ENCODE measurements around the gene EIF3B. TPM values are rescaled to one million over a fixed set of nuclear protein-coding genes. Genes with fewer than 3 reads are reported as not detected.

EIF3B gene
- total RNA-seq = 123 and 139 TPM in 2 replicates

DNA sequence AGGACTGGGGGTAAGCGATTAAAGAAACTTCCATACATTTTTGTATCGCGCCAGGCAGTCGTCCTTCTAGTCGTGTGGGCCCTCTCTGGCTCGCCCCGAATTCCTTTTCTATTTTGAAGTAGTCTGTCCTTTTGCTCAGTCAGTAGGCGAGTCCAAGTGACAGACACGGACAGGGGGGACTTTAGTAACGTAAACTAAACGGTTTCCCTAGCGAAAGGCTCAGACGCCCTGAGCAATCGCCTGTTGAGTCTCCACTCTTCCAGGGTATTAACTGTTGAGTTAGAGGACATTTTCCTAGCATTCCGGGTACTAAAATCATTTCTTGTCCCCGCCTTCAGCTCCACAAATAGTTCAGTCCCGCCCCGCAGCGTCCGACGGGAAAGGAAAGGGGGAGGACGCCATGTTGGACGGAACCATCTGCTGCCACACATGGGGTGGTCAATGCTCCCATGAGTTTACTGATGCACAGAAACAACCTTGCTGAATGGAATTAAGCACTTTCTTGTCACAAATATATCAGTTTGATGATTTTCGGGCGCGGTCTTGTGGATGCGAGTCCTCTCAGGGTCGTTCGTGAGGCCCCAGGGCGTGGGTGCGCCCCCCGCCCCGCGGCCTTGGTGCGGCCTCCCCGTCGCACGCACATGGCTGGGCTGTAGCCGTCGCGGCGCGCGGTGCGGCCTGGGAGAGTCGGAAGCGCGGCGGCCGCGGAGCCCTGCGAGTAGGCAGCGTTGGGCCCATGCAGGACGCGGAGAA lies at the start of gene EIF3B:
TSS of gene EIF3B (plus strand) at position 642 of the 753 bp plus-strand sequence. CDS start at position 737, 95 bp downstream.

DNA sequence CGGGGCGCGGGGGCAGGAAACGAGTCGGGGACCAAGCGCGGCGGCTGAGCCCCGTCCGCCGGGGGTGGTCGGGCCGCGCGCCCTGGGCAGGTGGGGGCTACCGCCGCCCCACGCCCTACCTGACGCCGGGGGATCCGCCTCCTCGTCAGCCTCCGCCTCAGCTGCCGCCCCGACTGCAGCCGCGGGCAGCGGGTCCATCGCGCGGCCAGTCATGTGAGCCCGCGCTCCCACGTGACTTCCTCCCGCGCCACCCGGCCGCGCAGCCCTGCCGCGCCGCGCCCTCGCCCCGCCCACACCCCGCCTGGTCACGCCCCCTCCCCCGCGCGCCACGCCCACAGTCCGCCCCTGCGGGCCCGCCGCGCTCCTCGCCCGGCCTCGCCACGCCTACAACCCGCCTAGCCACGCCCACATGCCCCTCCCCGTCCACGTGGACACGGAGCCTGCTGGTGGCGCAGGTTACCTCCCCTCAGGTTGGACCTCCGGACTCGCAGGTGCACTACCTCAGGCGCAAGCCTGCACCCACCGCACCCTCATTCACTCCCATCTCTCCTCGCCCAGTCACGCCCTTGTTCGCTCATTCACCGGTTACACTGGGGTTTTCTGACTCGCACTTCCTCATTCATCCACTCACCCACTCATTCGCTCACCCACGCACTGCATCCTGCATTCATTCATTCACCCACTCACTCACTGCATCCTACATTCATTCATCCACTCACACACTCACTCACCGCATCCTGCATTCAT lies 40.2 kb upstream of the EIF3B start, which contains the start of gene SNX8:
TSS of gene SNX8 (minus strand) at position 233 of the 747 bp plus-strand sequence. CDS start at position 213, 20 bp downstream.

DNA sequence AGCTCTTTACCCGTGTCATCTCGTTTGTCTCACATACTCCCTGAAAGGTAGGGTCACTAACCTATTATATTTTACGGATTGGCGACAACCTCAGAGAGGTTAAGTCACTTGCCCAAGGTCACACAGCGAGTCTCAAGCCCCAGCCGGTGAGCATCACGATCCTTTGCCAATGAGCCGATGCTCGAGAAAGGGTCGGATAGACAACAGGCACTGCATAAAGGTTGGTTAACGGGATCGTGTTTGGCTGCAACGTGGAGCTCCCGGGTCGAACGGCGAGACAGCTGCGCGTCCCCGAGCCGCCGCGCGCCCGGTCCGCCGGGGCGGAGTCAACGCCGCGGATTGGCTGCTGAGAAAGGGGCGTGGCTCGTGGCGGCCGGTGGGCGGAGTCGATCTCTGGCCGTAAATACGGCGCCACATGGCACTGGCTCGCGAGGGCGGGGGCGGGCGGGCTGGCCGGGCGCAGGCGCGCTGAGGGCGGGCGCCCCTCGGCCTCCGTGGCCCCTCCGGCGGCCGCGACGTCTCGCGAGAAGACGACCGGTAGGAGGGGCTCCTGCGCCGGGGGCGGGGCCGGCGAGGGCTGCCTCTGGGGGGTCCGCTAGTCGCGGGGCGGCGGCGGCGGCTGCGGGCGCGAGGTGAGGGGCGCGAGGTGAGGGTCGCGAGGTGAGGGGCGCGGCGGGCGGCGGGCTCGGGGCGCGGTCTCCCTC lies 48.5 kb downstream of the EIF3B start, which contains the start of gene CHST12:
TSS of gene CHST12 (plus strand) at position 598 of the 704 bp plus-strand sequence. CDS start 29,029 bp downstream, outside the sequence.

Other genes with a start within 250 kb of the EIF3B start
- gene MAD1L1, start 121.9 kb upstream of the EIF3B start, total RNA-seq = 55.2 and 59.7 TPM in 2 replicates
- gene MRM2, start 112.6 kb upstream of the EIF3B start, total RNA-seq = 9.2 and 12.3 TPM in 2 replicates
- 25.4 and 43.5 TPM in 2 replicates for gene NUDT1, start 112.6 kb upstream of the EIF3B start, total RNA-seq
- gene SNX8, start 40.4 kb upstream of the EIF3B start, total RNA-seq = 16.7 and 21.2 TPM in 2 replicates
- gene CHST12, start 48.8 kb downstream of the EIF3B start, total RNA-seq = 2.7 and 4.1 TPM in 2 replicates
- gene GRIFIN, start 121.6 kb downstream of the EIF3B start, total RNA-seq = not detected in 2 replicates
- gene LFNG, start 164.9 kb downstream of the EIF3B start, total RNA-seq = 1.4 and 1.6 TPM in 2 replicates
- 16.8 and 17.7 TPM in 2 replicates for gene BRAT1, start 200.7 kb downstream of the EIF3B start, total RNA-seq
- gene IQCE, start 204.2 kb downstream of the EIF3B start, total RNA-seq = 9.0 and 10.4 TPM in 2 replicates